Stimulated activated CD8-positive, alpha-beta memory T cell treated with anti-CD3 and anti-CD28 coated beads, Interleukin-12 subunit alpha, Interleukin-12 subunit beta, amount 100 ng/mL, for 4 hours (primary cell): ENCODE data around the gene UBE2O.
"Not testable (repeated sequence)": the region's sequence is repeated elsewhere in the genome, so short reads cannot be mapped to it uniquely, and the experiment has no call there.

Experiments
- DNase-seq: peaks from one replicate; pipeline ENCODE4 v3.0.0-alpha.2; 2020; ENCODE audit warnings: low read depth

UBE2O gene

DNA sequence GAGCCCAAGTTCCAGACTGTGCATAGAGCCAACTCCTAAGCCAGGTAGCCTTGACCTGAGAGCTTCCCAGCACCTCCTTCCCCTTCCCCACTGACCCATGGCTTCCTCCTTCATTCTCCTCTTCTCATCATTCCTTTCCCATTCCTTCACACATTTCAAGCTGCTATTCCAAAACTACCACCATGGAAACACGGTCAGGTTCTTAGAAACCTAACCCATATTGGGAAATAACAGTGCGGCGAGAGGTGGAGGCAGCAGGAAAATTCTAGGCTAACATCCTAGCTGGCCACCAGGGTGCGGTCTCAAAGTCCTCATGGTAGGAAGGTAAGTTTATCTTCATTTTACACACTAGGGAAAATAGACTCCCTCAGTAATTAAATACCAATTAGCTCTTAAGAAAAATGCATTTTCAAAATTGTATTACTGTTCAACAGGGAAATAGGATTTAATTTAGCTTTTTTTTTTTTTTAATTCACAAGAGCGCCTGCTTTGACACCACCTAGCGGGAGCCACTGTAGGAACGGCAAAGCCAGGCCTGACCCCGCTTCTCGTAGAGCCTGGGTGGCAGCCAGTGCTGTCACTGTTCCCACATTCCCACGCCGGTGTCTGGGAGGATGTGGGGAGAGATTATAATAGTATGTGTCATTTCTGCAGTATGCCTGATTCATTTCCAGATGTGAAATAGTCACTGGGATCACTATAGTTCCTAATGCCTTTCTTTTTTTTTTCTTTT, 82.5 kb downstream of the UBE2O start:
- DNase-seq = no peak

GRCh38 chr17:76369804-76370203, 83.1 kb downstream of the UBE2O start:
- DNase-seq = no peak

- no peak for DNase-seq
These were observed 83.6 kb downstream of the UBE2O start for GRCh38 chr17:76369379-76369778.

- DNase-seq = no peak
These were observed 84.4 kb downstream of the UBE2O start for GRCh38 chr17:76368545-76368944.

- no peak for DNase-seq
These were observed 85.3 kb downstream of the UBE2O start for GRCh38 chr17:76367642-76368041.

DNA sequence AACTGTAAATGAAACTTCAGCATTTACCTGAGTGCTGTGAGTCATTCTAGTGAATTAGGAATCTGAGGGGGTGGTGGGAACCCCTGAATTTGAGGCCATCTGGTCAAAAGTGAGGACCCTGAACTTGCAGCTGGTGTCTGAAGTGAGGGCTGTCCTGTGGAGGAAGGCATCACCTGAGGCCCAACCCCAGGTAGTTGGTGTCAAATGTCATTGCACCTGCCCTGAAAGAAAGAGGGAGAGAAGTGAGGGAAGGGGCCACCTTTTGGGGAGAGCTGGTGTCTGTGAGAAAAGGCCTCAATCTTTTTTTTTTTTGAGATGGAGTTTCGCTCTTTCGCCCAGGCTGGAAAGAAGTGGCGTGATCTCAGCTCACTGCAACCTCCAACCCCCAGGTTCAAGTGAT, 86.7 kb downstream of the UBE2O start:
- DNase-seq = no peak

DNA sequence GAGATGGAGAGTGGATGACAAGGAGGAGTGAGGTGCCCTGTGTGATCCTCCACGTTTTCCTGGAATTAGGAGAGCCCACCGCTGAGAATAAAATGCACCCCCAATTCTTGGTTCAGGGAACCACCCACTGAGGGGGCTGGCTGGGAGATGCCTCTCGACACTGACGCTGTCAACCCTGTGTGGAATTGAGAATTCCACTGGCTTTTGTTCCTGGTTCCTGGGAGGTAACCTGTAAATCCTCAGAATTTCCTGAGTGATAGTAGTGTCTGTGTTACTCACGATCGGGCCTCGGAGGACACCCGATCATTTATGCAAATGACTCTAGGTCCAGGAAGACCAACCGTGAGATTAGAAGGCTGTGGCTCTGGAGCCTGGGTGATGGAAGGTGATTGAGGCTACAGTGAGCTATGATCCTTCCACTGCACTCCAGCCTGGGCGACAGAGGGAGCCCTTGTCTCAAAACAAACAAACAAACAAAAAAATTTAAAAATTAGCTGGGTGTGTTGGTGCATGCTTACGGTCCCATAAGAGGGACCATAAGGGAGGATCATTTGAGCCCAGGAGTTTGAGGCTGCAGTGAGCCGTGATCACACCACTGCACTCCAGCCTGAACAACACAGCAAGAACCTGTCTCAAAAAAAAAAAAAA, 87.6 kb downstream of the UBE2O start:
- DNase-seq = no peak

- DNase-seq = no peak
These were observed 89.7 kb downstream of the UBE2O start for GRCh38 chr17:76363107-76363842.

GRCh38 chr17:76360461-76360860, 92.5 kb downstream of the UBE2O start:
- DNase-seq = no peak

DNA sequence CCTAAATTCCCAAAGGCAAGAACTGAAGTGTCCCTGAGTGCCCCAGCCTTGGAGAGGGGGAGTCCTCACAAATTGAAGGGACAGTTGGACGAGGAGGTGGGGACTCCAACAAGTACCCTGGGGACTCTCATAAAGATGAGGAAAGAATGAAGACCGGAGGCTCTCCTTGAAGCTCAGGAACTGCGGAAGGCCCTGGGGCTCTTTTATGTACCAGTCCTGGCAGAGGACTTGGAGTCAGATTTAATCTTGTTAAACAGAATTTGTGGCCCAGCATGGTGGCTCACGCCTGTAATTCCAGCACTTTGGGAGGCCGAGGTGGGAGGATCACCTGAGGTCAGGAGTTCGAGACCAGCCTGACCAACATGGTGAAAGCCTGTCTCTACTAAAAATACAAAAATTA, 93.2 kb downstream of the UBE2O start:
- DNase-seq = not testable (repeated sequence)

GRCh38 chr17:76359375-76359774, 93.6 kb downstream of the UBE2O start:
- DNase-seq = no peak

DNA sequence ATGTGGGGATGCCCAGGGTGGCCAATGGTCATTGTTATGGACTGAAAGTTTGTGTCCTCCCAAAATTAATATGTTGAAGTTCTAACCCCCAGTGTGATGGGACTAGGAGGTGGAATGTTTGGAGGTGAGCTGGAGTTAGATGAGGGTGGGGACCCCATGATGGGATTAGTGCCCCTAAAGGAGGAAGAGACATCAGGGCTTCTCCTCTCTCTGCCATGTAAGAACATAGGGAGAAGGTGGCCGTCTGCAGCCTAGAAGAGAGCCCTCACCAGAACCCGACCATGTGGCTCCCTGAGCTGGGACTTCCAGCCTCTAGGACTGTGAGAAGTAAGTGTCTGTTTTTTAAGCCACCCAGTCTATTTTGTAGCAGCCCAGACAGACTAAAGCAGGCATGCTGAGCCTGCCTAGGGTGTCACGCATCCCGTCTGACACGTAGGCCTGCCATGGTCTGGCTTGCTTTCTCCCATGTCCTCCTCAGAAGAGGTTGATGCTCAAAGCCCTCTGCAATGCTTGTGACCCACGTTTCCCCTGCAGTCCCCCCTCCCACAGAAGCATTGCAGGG, 95.3 kb downstream of the UBE2O start:
- DNase-seq = no peak

- no peak for DNase-seq
These were observed 96.0 kb downstream of the UBE2O start for GRCh38 chr17:76356803-76357456.

DNA sequence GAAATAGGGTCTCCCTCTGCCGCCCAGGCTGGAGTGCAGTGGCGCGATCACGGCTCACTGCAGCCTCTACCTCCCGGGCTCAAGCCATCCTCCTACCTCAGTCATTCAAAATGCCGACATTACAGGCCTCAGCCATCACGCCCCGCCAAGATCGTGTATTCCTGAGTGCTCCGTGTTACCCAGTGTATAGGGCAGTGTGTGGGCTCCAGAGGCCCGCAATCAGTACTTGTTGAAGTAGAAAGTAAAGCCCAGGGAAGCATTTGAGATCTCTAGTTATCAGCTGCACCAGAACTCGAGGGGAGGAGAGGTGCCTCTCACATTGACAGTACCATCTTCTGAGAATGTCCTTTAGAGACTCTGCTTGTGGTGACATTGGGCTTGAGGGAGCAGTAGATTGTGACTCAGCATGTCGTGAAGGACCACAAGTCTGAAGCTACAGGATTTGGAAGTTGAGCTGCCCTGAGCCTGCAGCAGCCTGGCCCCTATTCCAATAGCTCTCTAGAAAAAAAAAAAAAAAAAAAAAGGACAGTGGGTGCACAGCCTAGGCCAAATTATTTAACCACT, 98.1 kb downstream of the UBE2O start:
- no peak for DNase-seq

DNA sequence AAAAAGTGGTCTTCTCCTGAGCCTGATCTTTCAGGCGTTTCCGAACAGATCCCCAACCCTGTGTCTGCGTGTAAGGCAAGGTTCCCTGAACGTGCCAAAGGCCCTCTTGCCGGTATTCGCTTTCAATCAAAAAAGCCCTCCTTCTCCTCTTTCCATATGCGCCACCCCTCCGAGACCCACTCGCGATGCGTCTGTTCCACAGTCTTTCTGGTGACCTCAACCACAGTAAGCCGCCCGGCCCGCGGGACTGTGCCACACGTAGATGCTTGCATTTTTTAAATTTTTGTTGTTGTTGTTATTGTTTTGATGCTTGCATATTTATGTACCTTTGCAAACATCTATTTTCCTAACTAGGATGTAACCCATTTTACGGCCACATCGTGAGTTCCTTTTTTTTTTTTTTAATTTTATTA, 98.6 kb downstream of the UBE2O start:
- no peak for DNase-seq

GRCh38 chr17:76353599-76354316, 99.2 kb downstream of the UBE2O start, which contains the start of gene PRPSAP1:
Gene PRPSAP1, minus strand, starts transcription at chr17:76353916. Its CDS starts 213 bp downstream, at chr17:76353703.
- peak; percentile 72 for DNase-seq

- DNase-seq = no peak
These were observed 99.9 kb downstream of the UBE2O start for GRCh38 chr17:76353004-76353598.

DNA sequence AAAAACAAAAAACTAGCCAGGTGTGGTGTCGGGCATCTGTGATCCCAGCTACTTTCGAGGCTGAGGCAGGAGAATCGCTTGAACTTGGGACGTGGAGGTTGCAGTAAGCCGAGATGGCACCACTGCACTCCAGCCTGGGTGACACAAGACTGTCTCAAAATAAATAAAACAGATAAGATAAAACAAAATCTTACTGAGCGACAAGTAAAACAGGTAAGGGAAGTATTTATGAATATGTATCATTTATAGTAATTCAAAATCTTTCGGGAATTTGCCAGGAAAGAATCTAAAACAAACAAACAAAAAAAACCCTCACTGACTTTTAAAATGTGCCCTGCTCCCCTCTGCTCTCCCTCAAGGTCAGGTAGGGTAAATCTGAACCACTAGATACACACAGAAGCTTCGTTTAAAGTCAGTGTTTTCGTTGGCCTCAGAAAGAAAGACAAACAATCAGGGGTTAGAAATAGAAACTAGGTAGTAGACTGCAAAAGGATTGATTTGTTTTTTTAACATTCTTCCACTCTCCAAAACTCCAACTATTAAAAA, 101.4 kb downstream of the UBE2O start:
- DNase-seq = no peak

DNA sequence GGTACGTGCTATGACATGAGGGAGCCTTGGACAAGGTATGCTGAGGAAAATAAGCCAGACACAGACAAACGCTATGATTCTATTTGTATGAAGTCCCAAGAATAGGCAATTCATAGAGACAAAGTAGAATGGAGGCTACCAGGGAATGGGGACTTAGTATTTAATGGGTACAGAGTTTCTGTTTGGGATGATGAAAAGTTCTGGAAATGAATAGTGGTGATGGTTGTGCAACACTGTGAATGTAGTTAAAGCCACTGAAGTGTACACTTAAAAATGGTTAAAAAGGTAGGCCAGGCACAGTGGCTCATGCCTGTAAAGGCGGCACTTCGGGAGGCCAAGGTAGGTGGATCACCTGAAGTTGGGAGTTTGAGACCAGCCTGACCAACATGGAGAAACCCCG, 102.5 kb downstream of the UBE2O start:
- no peak for DNase-seq

GRCh38 chr17:76346936-76347335, 106.0 kb downstream of the UBE2O start:
- DNase-seq = not testable (repeated sequence)
